ENCODE results near the gene FGD4.

- TF ChIP-seq BCLAF1 (IDR thresholded peaks at IDR 0.05; ENCODE audit: borderline replicate concordance in 1 of 2, control insufficient read depth in 1 of 2, low read depth in 2 of 2, low read length in 1 of 2), result no peak
- no peak for TF ChIP-seq ZBTB11 (CRISPR knock-in tag; IDR thresholded peaks at IDR 0.05)
- no peak for TF ChIP-seq STAT6 (CRISPR knock-in tag; IDR thresholded peaks at IDR 0.05)
- no peak for TF ChIP-seq RAD51 (IDR thresholded peaks at IDR 0.05; ENCODE audit: borderline replicate concordance, low read depth)
- TF ChIP-seq CREB1 (IDR thresholded peaks at IDR 0.05), result no peak
- no peak for TF ChIP-seq CREB1 (CRISPR knock-in tag; IDR thresholded peaks at IDR 0.05)
- no peak for TF ChIP-seq SMARCA5 (IDR thresholded peaks at IDR 0.05)
- TF ChIP-seq NR2C2 (CRISPR knock-in tag; IDR thresholded peaks at IDR 0.05), result no peak
- TF ChIP-seq NR2C2 (tag; IDR thresholded peaks at IDR 0.05), result no peak
- TF ChIP-seq NR1H2 (CRISPR knock-in tag; IDR thresholded peaks at IDR 0.05), result no peak
- no peak for TF ChIP-seq SIN3A (IDR thresholded peaks at IDR 0.05; ENCODE audit: borderline replicate concordance in 2 of 2, control insufficient read depth in 1 of 2, low read depth in 2 of 2, low read length in 2 of 2)
Measured at GRCh38 chr12:32466986-32467711, 67.8 kb downstream of the FGD4 start.

Data from K562 (cell line).